HL-60 (cell line): Measurements from ENCODE around the gene NADSYN1.

Experiments used
- DNase-seq, 2 experiments: peaks; one replicate each; pipeline ENCODE4 v3.0.0-alpha.2; 2010 to 2020; ENCODE audit warnings: low read depth in 1 of 2, low spot score in 1 of 2
- H3K27ac ChIP-seq: fragments of 250-450 bp; sonication (Bioruptor Pico); replicated peaks from 2 replicates; pipeline ENCODE4 v1.5.1; 2020; ENCODE audit warnings: mild to moderate bottlenecking, moderate library complexity
- H3K27me3 ChIP-seq: fragments of 250-450 bp; sonication (Bioruptor Pico); 2 replicates; pipeline ENCODE4 v1.5.1; 2021; ENCODE audit warnings: mild to moderate bottlenecking, moderate library complexity; ENCODE audit not compliant: insufficient read depth, poor library complexity, severe bottlenecking
- H3K4me3 ChIP-seq: replicated peaks from 2 replicates; pipeline ENCODE4 v1.5.1; 2011; ENCODE audit warnings: mild to moderate bottlenecking, control low read depth, low read length; ENCODE audit not compliant: insufficient read depth
- CTCF ChIP-seq: IDR thresholded peaks from one replicate; pipeline ENCODE4 v1.5.1; 2011; ENCODE audit warnings: low read length, control low read depth, inconsistent platforms; ENCODE audit not compliant: insufficient read depth
- GABPA ChIP-seq: IDR thresholded peaks from 2 replicates; pipeline ENCODE4 v1.6.1; 2012; ENCODE audit warnings: low read depth
- POLR2AphosphoS5 ChIP-seq: IDR thresholded peaks from 2 replicates; pipeline ENCODE4 v1.6.1; 2012; ENCODE audit warnings: low read depth
- REST ChIP-seq: IDR thresholded peaks from 2 replicates; pipeline ENCODE4 v1.6.1; 2012; ENCODE audit warnings: low read depth; ENCODE audit not compliant: insufficient replicate concordance
- SPI1 ChIP-seq: IDR thresholded peaks from 2 replicates; pipeline ENCODE4 v1.6.1; 2012; ENCODE audit warnings: low read depth, mild to moderate bottlenecking, borderline replicate concordance

The NADSYN1 gene

GRCh38 chr11:71542382-71542781, 89.4 kb downstream of the NADSYN1 start:
- no peaks in the 10 kb centered on the region for H3K27me3 ChIP-seq
- no peak for TF ChIP-seq POLR2AphosphoS5
- no peak for TF ChIP-seq REST
- TF ChIP-seq CTCF = no peak
- no peak for TF ChIP-seq SPI1
- no peak for TF ChIP-seq GABPA

GRCh38 chr11:71542879-71543777, 90.1 kb downstream of the NADSYN1 start:
- H3K27ac ChIP-seq = peak overlapping the region; percentile 51
- DNase-seq = peak in 1 of 2 experiments; percentile 15
- no peak for TF ChIP-seq POLR2AphosphoS5
- TF ChIP-seq GABPA = no peak
- no peak for TF ChIP-seq SPI1
- H3K4me3 ChIP-seq = no peak overlapping the region
- no peaks in the 10 kb centered on the region for H3K27me3 ChIP-seq

More at GRCh38 chr11:71542382-71542781, 89.4 kb downstream of the NADSYN1 start:
- Histone ChIP-seq H3K27ac (no peak overlapping the region), H3K4me3 (no peak overlapping the region)
- DNase-seq = no peak

GRCh38 chr11:71543866-71544265, 90.9 kb downstream of the NADSYN1 start:
- peak; percentile 41; the same call in 1 of the 2 replicates for TF ChIP-seq POLR2AphosphoS5
- peak; percentile 57; the same call in 1 of the 2 replicates for TF ChIP-seq SPI1
- TF ChIP-seq GABPA = no peak
- DNase-seq = peak in 1 of 2 experiments; percentile 79
- H3K27ac ChIP-seq = peak overlapping the region; percentile 51
- no peak overlapping the region for H3K4me3 ChIP-seq
- no peaks in the 10 kb centered on the region for H3K27me3 ChIP-seq

- TF ChIP-seq SPI1 (no peak), GABPA (no peak), CTCF (no peak), POLR2AphosphoS5 (no peak), REST (no peak)
- H3K27ac ChIP-seq = peak overlapping the region; percentile 51; the same call in 1 of the 2 replicates
- H3K4me3 ChIP-seq = no peak overlapping the region
- H3K27me3 ChIP-seq = no peaks in the 10 kb centered on the region
- DNase-seq = no peak
These were observed 91.7 kb downstream of the NADSYN1 start for GRCh38 chr11:71544525-71545214.
